ENCODE data around the gene CHADL. TPM values are rescaled to one million over a fixed set of nuclear protein-coding genes. Genes with fewer than 3 reads are reported as not detected.

Gene CHADL
- total RNA-seq, 2 experiments from 2014 or later = 0.11 TPM

DNA sequence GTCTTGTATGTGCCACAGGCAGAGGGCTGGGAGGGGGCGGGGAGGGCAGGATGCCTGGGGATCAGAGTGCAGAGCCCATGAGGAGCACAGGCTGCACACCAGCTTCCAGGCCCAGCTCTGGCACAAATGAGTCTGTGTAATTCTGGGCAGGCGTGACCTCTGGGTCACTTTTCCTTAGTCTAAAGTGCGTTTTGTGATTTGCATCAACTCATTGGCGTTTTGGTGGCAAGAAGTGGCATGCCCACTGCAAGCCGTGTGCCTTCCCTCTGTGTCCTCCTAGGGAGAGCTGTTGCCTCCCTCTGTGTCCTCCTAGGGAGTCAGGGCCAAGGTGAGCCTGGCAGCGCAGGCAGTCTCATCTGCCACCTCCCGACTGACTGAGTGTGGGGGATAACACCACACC lies 17.2 kb downstream of the CHADL start:
- Mint-ChIP-seq H3K27me3 (no peaks in the 10 kb centered on the region), H3K27ac (no peak overlapping the region), H3K9me3 (ENCODE audit: low read depth) (no peaks in the 10 kb centered on the region), H3K4me1 (no peaks in the 10 kb centered on the region), H3K36me3 (ENCODE audit: low read depth) (peaks cover 42% of the 10 kb centered on the region), H3K4me3 (no peak overlapping the region)
- POLR2A ChIA-PET = no interaction called here
- ATAC-seq (no peak), DNase-seq (no peak)
- intact Hi-C loops (cut with DNase I, micrococcal nuclease) = no loop called here
- CTCF ChIA-PET = interaction anchor here (1.0 kb wide), 1 partner anchor 228 kb away, joined by 5 read pairs; no protein-coding TSS in a partner anchor

- Mint-ChIP-seq H3K27me3 (no peaks in the 10 kb centered on the region), H3K4me3 (no peak overlapping the region), H3K9me3 (ENCODE audit: low read depth) (no peaks in the 10 kb centered on the region), H3K27ac (no peak overlapping the region), H3K4me1 (peaks cover 4% of the 10 kb centered on the region), H3K36me3 (ENCODE audit: low read depth) (peaks cover 43% of the 10 kb centered on the region)
- DNase-seq = no peak
- no peak for ATAC-seq
- intact Hi-C loops (cut with DNase I, micrococcal nuclease) = no loop called here
- POLR2A ChIA-PET = interaction anchor here (0.9 kb wide), 1 partner anchor 11 kb away, joined by 11 read pairs; no protein-coding TSS in a partner anchor
- CTCF ChIA-PET = interaction anchor here (1.0 kb wide), 1 partner anchor 227 kb away, joined by 5 read pairs; no protein-coding TSS in a partner anchor
Observed at GRCh38 chr22:41222846-41223507, 17.8 kb downstream of the CHADL start.

DNA sequence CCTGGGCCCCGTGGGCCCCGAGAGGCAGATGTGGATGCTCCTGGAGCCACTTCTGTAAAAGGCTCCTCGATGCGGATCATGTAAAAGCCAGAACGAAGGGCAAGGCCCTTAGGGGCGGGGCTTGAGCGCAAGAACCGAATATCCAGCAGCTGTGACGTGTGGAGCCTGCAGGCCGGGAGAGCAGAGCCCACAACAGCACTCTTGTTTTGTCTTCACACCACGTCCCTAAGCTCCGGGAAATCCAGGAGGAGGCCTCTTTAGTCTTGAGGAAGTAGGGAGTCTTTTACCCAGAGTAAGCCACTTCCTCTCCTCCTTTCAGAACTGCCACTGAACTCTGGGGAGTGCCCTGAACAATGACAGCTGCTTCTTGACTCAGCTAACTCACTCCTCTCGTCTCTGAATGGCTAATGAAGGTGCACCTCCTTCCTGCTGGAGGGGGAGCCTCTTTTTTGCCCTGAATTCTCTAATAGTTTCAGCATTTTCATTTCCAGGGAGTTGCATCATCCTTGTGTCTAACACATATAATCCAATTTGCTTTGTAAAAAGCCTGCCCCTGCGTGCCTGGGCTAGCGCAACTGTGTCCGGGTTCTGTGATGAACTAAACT lies 23.1 kb downstream of the CHADL start:
- Mint-ChIP-seq H3K4me3 (peak overlapping the region; percentile 48), H3K4me1 (peaks cover 16% of the 10 kb centered on the region), H3K27me3 (no peaks in the 10 kb centered on the region), H3K36me3 (ENCODE audit: low read depth) (peaks cover 48% of the 10 kb centered on the region), H3K9me3 (ENCODE audit: low read depth) (no peaks in the 10 kb centered on the region), H3K27ac (peak overlapping the region; percentile 91)
- ChIA-PET POLR2A (interaction anchor here (0.6 to 1.8 kb wide), 5 partner anchors 20 to 295 kb away, joined by 3 to 7 read pairs (median 5); partner anchors contain the start of gene RANGAP1), CTCF (interaction anchor here (1.1 to 3.5 kb wide), 4 partner anchors 18 to 296 kb away, joined by 4 to 12 read pairs (median 4); no protein-coding TSS in a partner anchor)
- DNase-seq (peak; percentile 76), ATAC-seq (peak; percentile 99)
- intact Hi-C loops (cut with DNase I, micrococcal nuclease) = loop anchor here in 1 of 2 experiments (1.0 kb wide), 1 partner anchor 12 kb away; the partner anchor contains the start of gene L3MBTL2

DNA sequence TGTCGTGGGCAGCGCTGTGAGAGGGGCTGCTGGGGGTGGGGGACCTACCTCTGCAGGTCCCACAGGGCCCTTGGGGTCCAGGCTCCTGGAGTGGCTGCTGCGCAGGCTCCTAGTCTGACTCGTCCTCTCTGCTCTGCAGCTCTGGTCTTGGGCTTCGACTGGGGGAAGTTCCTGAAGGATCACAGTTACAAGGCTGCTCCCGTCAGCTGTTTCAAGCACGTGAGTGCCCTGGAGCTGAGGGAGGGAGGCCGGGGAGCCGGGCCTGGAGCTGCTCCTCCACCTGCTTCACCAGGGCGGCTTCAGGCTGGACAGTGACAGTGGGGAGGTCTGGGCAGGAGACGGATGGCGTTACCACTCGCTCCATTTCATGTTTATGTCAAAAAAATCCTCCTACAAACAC lies 23.7 kb downstream of the CHADL start:
- peak overlapping the region; percentile 48 for H3K4me3 Mint-ChIP-seq
- H3K36me3 Mint-ChIP-seq (ENCODE audit: low read depth) = peaks cover 51% of the 10 kb centered on the region
- no peaks in the 10 kb centered on the region for H3K27me3 Mint-ChIP-seq
- DNase-seq = no peak
- H3K9me3 Mint-ChIP-seq (ENCODE audit: low read depth) = no peaks in the 10 kb centered on the region
- intact Hi-C loops (cut with DNase I, micrococcal nuclease) = loop anchor here in 1 of 2 experiments (1.0 kb wide), 1 partner anchor 12 kb away; the partner anchor contains the start of gene L3MBTL2
- ATAC-seq = no peak
- peaks cover 16% of the 10 kb centered on the region for H3K4me1 Mint-ChIP-seq
- ChIA-PET POLR2A (interaction anchor here (0.6 to 1.8 kb wide), 4 partner anchors 21 to 261 kb away, joined by 3 to 7 read pairs (median 4); partner anchors contain the start of gene RANGAP1), CTCF (interaction anchor here (1.2 to 3.5 kb wide), 3 partner anchors 19 to 295 kb away, joined by 4 to 12 read pairs (median 4); no protein-coding TSS in a partner anchor)
- H3K27ac Mint-ChIP-seq = peak overlapping the region; percentile 91

- no peak for DNase-seq
- ChIA-PET CTCF (interaction anchor here (0.7 to 3.5 kb wide), 4 partner anchors 22 to 294 kb away, joined by 3 to 12 read pairs (median 4); no protein-coding TSS in a partner anchor), POLR2A (no interaction called here)
- Mint-ChIP-seq H3K4me1 (peaks cover 16% of the 10 kb centered on the region), H3K27me3 (no peaks in the 10 kb centered on the region), H3K36me3 (ENCODE audit: low read depth) (peaks cover 45% of the 10 kb centered on the region), H3K9me3 (ENCODE audit: low read depth) (no peaks in the 10 kb centered on the region), H3K4me3 (no peak overlapping the region), H3K27ac (peak overlapping the region; percentile 10)
- intact Hi-C loops (cut with DNase I, micrococcal nuclease) = no loop called here
- ATAC-seq = no peak
Observed at GRCh38 chr22:41215926-41216325, 24.8 kb downstream of the CHADL start.

DNA sequence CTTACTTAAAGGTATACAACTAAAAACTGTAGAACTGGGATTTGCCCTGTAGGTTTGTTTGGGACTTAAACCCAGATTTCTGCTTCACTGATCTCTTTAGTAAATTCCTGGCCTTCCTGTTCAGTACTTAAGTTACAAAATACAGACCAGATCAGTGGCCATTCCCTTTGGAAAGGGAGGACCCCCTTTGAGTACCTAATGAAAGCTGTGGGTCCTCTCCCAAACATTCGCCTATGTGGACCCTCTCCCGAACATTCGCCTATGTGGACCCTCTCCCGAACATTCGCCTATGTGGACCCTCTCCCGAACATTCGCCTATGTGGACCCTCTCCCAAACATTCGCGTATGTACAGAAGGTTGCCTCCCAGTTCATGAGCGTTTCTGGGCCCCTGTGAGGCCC lies 25.3 kb downstream of the CHADL start:
- ChIA-PET POLR2A (no interaction called here), CTCF (interaction anchor here (0.7 to 1.9 kb wide), 4 partner anchors 22 to 135 kb away, joined by 3 to 4 read pairs (median 4); no protein-coding TSS in a partner anchor)
- Mint-ChIP-seq H3K27me3 (no peaks in the 10 kb centered on the region), H3K36me3 (ENCODE audit: low read depth) (peaks cover 44% of the 10 kb centered on the region), H3K9me3 (ENCODE audit: low read depth) (no peaks in the 10 kb centered on the region), H3K27ac (peak overlapping the region; percentile 10), H3K4me1 (peaks cover 16% of the 10 kb centered on the region), H3K4me3 (no peak overlapping the region)
- intact Hi-C loops (cut with DNase I, micrococcal nuclease) = no loop called here
- no peak for ATAC-seq
- DNase-seq = no peak

- H3K9me3 Mint-ChIP-seq (ENCODE audit: low read depth) = no peaks in the 10 kb centered on the region
Observed at GRCh38 chr22:41206719-41207118, 34.0 kb downstream of the CHADL start.

DNA sequence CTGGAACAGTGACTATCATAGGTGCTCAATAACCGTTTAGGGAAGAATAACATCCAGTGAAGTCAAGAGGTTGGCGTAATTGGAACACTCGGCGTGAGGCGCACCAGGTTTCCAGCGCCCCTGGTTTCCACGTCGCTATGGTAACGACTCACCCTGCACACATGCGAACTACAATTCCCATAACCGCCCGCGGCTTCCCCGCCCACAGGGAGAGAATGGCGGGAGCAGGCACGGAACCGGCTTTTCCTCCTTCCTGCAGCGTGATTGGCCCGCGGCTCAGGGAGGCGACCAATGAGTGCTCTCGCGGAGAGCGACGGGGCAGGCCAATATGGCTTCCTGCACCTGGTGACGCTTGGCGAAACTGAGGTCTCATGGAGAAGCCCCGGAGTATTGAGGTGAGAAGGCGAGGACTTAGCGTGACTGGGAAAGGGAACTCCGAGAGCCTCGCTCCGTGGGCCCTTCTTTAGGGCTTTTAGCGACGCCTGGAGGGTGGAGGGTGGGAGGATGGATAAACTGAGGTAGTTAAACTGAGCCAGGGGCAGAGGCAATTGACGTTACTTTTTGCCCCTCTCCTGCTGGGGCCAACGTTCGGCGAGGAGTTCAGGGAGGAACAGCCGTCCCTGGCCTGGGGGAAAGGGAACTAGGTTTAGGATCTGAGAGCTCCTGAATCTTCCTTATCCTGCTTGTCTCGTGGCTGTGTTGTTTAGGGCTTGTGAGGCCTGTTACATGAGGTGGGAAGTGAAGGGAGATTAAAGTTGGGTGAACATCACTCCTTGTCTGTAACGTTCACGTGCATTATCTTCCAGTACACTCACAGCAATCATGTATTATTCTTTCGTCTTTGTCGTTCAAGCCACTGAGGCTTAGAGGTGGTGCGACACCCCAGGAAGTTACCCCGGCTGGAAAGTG lies 35.5 kb downstream of the CHADL start, which contains the start of gene L3MBTL2:
TSS of gene L3MBTL2 (plus strand) at position 321 of the 909 bp plus-strand sequence. CDS start at position 372, 51 bp downstream.
- ATAC-seq = peak; percentile 100
- Mint-ChIP-seq H3K4me3 (peak within 1 kb of the TSS; percentile 86), H3K27me3 (peaks cover 10% of the 10 kb centered on the region), H3K36me3 (ENCODE audit: low read depth) (peaks cover 19% of the 10 kb centered on the region), H3K4me1 (peaks cover 20% of the 10 kb centered on the region), H3K27ac (peak within 1 kb of the TSS; percentile 89), H3K9me3 (ENCODE audit: low read depth) (no peaks in the 10 kb centered on the region)
- ChIA-PET CTCF (no interaction called here), POLR2A (no interaction called here)
- intact Hi-C loops (cut with DNase I, micrococcal nuclease) = loop anchor here (1.0 to 10.0 kb wide), 14 partner anchors 8 to 416 kb away; partner anchors contain the start of genes RANGAP1 (in 2 of the 2), RBX1 (in 2 of the 2), DESI1 (in 1 of the 2) and EP300 (in 1 of the 2)
- DNase-seq = peak; percentile 100

More at GRCh38 chr22:41206719-41207118, 34.0 kb downstream of the CHADL start:
- intact Hi-C loops (cut with DNase I, micrococcal nuclease) = loop anchor here in 1 of 2 experiments (5.0 to 10.0 kb wide), 2 partner anchors 114 to 252 kb away; partner anchors contain the start of genes EP300 and RBX1
- no peak for ATAC-seq
- Mint-ChIP-seq H3K4me3 (peak overlapping the region; percentile 62), H3K27me3 (peaks cover 10% of the 10 kb centered on the region), H3K36me3 (ENCODE audit: low read depth) (peaks cover 23% of the 10 kb centered on the region), H3K4me1 (peaks cover 20% of the 10 kb centered on the region), H3K27ac (no peak overlapping the region)
- POLR2A ChIA-PET = interaction anchor here (0.5 to 0.7 kb wide), 2 partner anchors 95 to 247 kb away, joined by 3 read pairs; partner anchors contain the start of gene ZC3H7B
- CTCF ChIA-PET = interaction anchor here (0.6 to 0.8 kb wide), 3 partner anchors 203 to 574 kb away, joined by 3 to 4 read pairs (median 4); no protein-coding TSS in a partner anchor
- DNase-seq = no peak

DNA sequence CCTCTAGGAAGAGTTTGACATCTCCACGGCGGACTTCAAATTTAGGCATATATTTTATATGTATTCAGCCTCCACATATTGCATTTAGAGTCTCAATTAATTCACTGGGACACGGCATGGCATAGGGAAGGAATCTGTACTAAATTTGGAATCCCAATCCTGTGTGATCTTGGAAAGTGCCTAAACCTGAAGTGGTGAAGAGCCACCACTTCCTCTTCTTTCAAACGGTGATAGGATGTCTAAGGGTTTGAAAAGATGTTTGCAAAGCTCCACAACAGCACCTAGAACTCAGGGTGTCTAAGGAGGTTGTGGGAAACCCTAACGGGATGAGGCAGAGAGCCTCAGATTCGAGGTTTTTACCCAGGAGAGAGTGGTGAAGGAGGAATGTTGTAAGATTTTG lies 36.7 kb downstream of the CHADL start:
- H3K27ac Mint-ChIP-seq = no peak overlapping the region

DNA sequence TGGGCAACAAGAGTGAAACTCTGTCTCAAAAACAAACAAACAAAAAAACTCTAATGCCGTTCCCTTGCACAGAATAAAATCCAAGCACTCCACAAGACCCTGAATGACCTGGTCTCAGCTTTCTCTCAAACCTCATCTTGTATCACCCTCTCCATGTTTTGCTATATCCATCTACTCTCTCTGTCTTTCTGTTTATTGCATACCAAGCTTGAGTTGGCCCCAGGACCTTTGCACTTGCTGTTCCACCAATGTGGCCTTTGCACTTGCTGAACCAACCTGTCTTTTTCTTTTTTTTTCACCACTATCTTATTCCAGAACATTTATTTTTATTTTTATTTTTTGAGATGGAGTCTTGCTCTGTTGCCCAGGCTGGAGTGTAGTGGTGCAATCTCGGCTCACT lies 37.6 kb downstream of the CHADL start:
- H3K36me3 Mint-ChIP-seq (ENCODE audit: low read depth) = peaks cover 12% of the 10 kb centered on the region
- no peak for DNase-seq

More for the DNA sequence above, 36.7 kb downstream of the CHADL start:
- no peak overlapping the region for H3K4me3 Mint-ChIP-seq
- intact Hi-C loops (cut with DNase I, micrococcal nuclease) = loop anchor here in 1 of 2 experiments (10.0 kb wide), 1 partner anchor 249 kb away; the partner anchor contains the start of gene RBX1
- no peak for DNase-seq
- peaks cover 14% of the 10 kb centered on the region for H3K36me3 Mint-ChIP-seq (ENCODE audit: low read depth)
- H3K27me3 Mint-ChIP-seq = peaks cover 10% of the 10 kb centered on the region
- H3K4me1 Mint-ChIP-seq = peaks cover 20% of the 10 kb centered on the region
- ChIA-PET CTCF (no interaction called here), POLR2A (no interaction called here)
- ATAC-seq = no peak
- no peaks in the 10 kb centered on the region for H3K9me3 Mint-ChIP-seq (ENCODE audit: low read depth)

More for the DNA sequence above, 37.6 kb downstream of the CHADL start:
- ChIA-PET CTCF (no interaction called here), POLR2A (no interaction called here)
- no peak overlapping the region for H3K4me3 Mint-ChIP-seq
- no peaks in the 10 kb centered on the region for H3K9me3 Mint-ChIP-seq (ENCODE audit: low read depth)
- intact Hi-C loops (cut with DNase I, micrococcal nuclease) = loop anchor here in 1 of 2 experiments (10.0 kb wide), 1 partner anchor 248 kb away; the partner anchor contains the start of gene RBX1
- peaks cover 22% of the 10 kb centered on the region for H3K4me1 Mint-ChIP-seq
- no peak for ATAC-seq
- H3K27ac Mint-ChIP-seq = no peak overlapping the region
- peaks cover 10% of the 10 kb centered on the region for H3K27me3 Mint-ChIP-seq
